Panc1 (cell line): ENCODE results near the gene YAE1. TPM values are rescaled to one million over a fixed set of nuclear protein-coding genes. Genes with fewer than 3 reads are reported as not detected.

Experiments
- ATAC-seq: fragments of 200-7000 bp; cut with Tn5 transposase; 2 replicates; pipeline ENCODE4 v1.9.1; 2020; ENCODE audit warnings: mild to moderate bottlenecking, moderate library complexity
- BruUV-seq: library from RNA; stranded (reverse); fragments of 400-500 nt; replicated peaks from 2 replicates; lab custom pipeline; 2021; lab: Mats Ljungman, UMichigan
- CTCF ChIA-PET: fragments of 300-600 bp; sonication (Branson Sonifier 250); formaldehyde crosslinking; loops from one replicate; lab custom pipeline; 2022; ENCODE audit warnings: antibody characterized with exemption; lab: Charles Lee
- POLR2A ChIA-PET: fragments of 300-600 bp; sonication (Branson Sonifier 250); formaldehyde crosslinking; loops from one replicate; lab custom pipeline; 2022; ENCODE audit warnings: antibody characterized with exemption; lab: Charles Lee
- DNase-seq: peaks from one replicate; pipeline ENCODE4 v3.0.0-alpha.2; 2010; ENCODE audit warnings: low read depth, low spot score
- H3K27ac ChIP-seq: 2 replicates; pipeline ENCODE4 v1.5.1; 2011; ENCODE audit warnings: mild to moderate bottlenecking, low read length, inconsistent platforms
- H3K27me3 ChIP-seq: fragments of 200-500 bp; sonication (Bioruptor generic); 2 replicates; pipeline ENCODE4 v1.6.0; 2014; ENCODE audit warnings: low read length, inconsistent platforms; ENCODE audit not compliant: control insufficient read depth, insufficient read depth
- H3K36me3 ChIP-seq: fragments of 200-500 bp; sonication (Bioruptor generic); 2 replicates; pipeline ENCODE4 v1.5.1; 2014; ENCODE audit warnings: inconsistent platforms, mild to moderate bottlenecking, low read length, moderate library complexity; ENCODE audit not compliant: control insufficient read depth, insufficient read depth
- H3K4me1 ChIP-seq: 2 replicates; pipeline ENCODE4 v1.5.1; 2011; ENCODE audit warnings: inconsistent platforms, mild to moderate bottlenecking, low read length, moderate library complexity; ENCODE audit not compliant: control insufficient read depth, insufficient read depth
- H3K4me3 ChIP-seq, 2 experiments: 2 replicates each; pipeline ENCODE4 v1.5.1; 2011 to 2012; ENCODE audit warnings: low read depth in 2 of 2, low read length in 2 of 2, mild to moderate bottlenecking in 2 of 2, inconsistent platforms in 1 of 2, moderate library complexity in 1 of 2
- H3K9me3 ChIP-seq: fragments of 200-500 bp; sonication (Bioruptor generic); 2 replicates; pipeline ENCODE4 v1.5.1; 2014; ENCODE audit warnings: low read depth, mild to moderate bottlenecking, inconsistent platforms, low read length, moderate library complexity; ENCODE audit not compliant: control insufficient read depth, insufficient read depth
- POLR2AphosphoS5 ChIP-seq: IDR thresholded peaks from 2 replicates; pipeline ENCODE4 v1.6.1; 2012; ENCODE audit warnings: mild to moderate bottlenecking, low read depth, low read length, moderate library complexity
- SIN3A ChIP-seq: IDR thresholded peaks from 2 replicates; pipeline ENCODE4 v1.6.1; 2012; ENCODE audit warnings: low read depth, mild to moderate bottlenecking, low read length, moderate library complexity, borderline replicate concordance; ENCODE audit not compliant: insufficient read depth
- TCF7L2 ChIP-seq: IDR thresholded peaks from 2 replicates; pipeline ENCODE4 v1.6.1; 2011; ENCODE audit warnings: mild to moderate bottlenecking, low read depth, low read length, inconsistent platforms
- in situ Hi-C: cut with HindIII; loops from 2 replicates; pipeline ENCODE4 v1.10.0; 2016; ENCODE audit warnings: low sequenced_read_pairs, low pct_unique_long_range_greater_than_20kb
- intact Hi-C: fragments of 100-400 bp; cut with micrococcal nuclease; formaldehyde crosslinking; loops from one replicate; pipeline ENCODE4 v1.10.0; 2022; ENCODE audit not compliant: unreplicated experiment
- total RNA-seq: library from RNA; stranded (reverse); gene quantifications from one replicate; pipeline ENCODE4 v1.2.1, GENCODE V29; 2021; ENCODE audit not compliant: unreplicated experiment
- TF ChIP-seq, protein P1 (sequence below): fragments of 450-650 bp; IDR thresholded peaks from 2 replicates; pipeline ENCODE4 v1.5.1; 2017; ENCODE audit warnings: mild to moderate bottlenecking
- TF ChIP-seq, protein P2 (sequence below), 2 experiments: IDR thresholded peaks; 2 replicates each; pipeline ENCODE4 v1.6.1; 2011 to 2012; ENCODE audit warnings: low read depth in 2 of 2, control low read depth in 1 of 2, low read length in 1 of 2, mild to moderate bottlenecking in 1 of 2, moderate library complexity in 1 of 2; ENCODE audit not compliant: insufficient read depth in 1 of 2

The YAE1 gene
- total RNA-seq, 1 experiment from 2014 or later = 20.1 TPM

DNA sequence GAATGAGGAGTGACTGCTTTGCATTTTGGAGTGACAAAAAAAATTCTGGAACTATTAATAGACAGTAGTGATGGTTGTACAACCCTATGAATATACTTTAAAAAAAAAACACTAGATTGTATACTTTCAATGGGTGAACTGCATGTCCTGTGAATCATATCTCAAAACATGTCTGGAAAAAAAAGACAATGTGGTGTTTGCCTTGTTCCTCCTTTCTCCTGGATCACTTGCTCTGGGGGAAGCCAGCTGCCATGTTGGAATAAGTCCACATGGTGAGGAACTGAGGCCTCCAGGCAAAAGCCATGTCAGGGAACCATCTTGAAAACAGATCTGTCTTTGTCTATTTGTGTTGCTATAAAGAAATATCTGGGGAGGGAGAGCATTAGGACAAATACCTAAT, 39.5 kb upstream of the YAE1 start:
- CTCF ChIA-PET = no interaction called here
- BruUV-seq = no TSS peak
- in situ Hi-C loops = no loop called here

DNA sequence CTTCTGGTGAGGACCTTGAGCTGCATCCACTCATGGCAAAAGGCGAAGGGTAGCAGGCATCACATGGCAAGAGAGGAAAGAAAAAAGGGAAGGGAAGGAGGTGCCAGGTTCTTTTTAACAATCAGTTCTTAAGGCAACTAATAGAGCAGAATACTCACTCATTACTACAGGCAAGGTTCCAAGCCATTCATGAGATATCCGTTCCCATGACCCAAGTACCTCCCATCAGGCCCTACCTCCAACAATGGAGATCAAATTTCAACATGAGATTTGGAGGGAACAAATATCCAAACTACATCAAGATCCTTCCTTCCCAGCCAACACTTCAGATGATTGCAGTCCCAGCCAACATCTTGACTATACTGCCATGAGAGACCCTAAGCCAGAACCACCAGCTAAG, 38.9 kb upstream of the YAE1 start:
- H3K9me3 ChIP-seq = no peaks in the 10 kb centered on the region
- no TSS peak for BruUV-seq

More for the DNA sequence above, 39.5 kb upstream of the YAE1 start:
- H3K9me3 ChIP-seq = no peaks in the 10 kb centered on the region
- H3K4me1 ChIP-seq = no peaks in the 10 kb centered on the region
- no peaks in the 10 kb centered on the region for H3K36me3 ChIP-seq
- DNase-seq (no peak), ATAC-seq (no peak)
- no peaks in the 10 kb centered on the region for H3K27me3 ChIP-seq
- TF ChIP-seq SIN3A (no peak), POLR2AphosphoS5 (no peak), TCF7L2 (no peak)
- TF ChIP-seq, protein P1, sequence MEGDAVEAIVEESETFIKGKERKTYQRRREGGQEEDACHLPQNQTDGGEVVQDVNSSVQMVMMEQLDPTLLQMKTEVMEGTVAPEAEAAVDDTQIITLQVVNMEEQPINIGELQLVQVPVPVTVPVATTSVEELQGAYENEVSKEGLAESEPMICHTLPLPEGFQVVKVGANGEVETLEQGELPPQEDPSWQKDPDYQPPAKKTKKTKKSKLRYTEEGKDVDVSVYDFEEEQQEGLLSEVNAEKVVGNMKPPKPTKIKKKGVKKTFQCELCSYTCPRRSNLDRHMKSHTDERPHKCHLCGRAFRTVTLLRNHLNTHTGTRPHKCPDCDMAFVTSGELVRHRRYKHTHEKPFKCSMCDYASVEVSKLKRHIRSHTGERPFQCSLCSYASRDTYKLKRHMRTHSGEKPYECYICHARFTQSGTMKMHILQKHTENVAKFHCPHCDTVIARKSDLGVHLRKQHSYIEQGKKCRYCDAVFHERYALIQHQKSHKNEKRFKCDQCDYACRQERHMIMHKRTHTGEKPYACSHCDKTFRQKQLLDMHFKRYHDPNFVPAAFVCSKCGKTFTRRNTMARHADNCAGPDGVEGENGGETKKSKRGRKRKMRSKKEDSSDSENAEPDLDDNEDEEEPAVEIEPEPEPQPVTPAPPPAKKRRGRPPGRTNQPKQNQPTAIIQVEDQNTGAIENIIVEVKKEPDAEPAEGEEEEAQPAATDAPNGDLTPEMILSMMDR = no peak
- TF ChIP-seq, protein P2, sequence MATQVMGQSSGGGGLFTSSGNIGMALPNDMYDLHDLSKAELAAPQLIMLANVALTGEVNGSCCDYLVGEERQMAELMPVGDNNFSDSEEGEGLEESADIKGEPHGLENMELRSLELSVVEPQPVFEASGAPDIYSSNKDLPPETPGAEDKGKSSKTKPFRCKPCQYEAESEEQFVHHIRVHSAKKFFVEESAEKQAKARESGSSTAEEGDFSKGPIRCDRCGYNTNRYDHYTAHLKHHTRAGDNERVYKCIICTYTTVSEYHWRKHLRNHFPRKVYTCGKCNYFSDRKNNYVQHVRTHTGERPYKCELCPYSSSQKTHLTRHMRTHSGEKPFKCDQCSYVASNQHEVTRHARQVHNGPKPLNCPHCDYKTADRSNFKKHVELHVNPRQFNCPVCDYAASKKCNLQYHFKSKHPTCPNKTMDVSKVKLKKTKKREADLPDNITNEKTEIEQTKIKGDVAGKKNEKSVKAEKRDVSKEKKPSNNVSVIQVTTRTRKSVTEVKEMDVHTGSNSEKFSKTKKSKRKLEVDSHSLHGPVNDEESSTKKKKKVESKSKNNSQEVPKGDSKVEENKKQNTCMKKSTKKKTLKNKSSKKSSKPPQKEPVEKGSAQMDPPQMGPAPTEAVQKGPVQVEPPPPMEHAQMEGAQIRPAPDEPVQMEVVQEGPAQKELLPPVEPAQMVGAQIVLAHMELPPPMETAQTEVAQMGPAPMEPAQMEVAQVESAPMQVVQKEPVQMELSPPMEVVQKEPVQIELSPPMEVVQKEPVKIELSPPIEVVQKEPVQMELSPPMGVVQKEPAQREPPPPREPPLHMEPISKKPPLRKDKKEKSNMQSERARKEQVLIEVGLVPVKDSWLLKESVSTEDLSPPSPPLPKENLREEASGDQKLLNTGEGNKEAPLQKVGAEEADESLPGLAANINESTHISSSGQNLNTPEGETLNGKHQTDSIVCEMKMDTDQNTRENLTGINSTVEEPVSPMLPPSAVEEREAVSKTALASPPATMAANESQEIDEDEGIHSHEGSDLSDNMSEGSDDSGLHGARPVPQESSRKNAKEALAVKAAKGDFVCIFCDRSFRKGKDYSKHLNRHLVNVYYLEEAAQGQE (IDR thresholded peaks at IDR 0.05; ENCODE audit: insufficient read depth in 1 of 2, low read depth in 2 of 2, low read length in 1 of 2) = no peak
- no peak overlapping the region for H3K4me3 ChIP-seq
- H3K27ac ChIP-seq = no peak overlapping the region
- intact Hi-C loops = loop anchor here (10.0 kb wide), 1 partner anchor 1132 kb away; no protein-coding TSS in a partner anchor
- POLR2A ChIA-PET = no interaction called here

More for the DNA sequence above, 38.9 kb upstream of the YAE1 start:
- Histone ChIP-seq H3K27me3 (no peaks in the 10 kb centered on the region), H3K4me3 (no peak overlapping the region), H3K4me1 (no peaks in the 10 kb centered on the region), H3K36me3 (no peaks in the 10 kb centered on the region), H3K27ac (no peak overlapping the region)
- ChIA-PET POLR2A (no interaction called here), CTCF (no interaction called here)
- TF ChIP-seq TCF7L2 (no peak), SIN3A (no peak), POLR2AphosphoS5 (no peak)
- TF ChIP-seq, protein P1 = no peak
- intact Hi-C loops = loop anchor here (10.0 kb wide), 1 partner anchor 1132 kb away; no protein-coding TSS in a partner anchor
- DNase-seq (no peak), ATAC-seq (no peak)
- in situ Hi-C loops = no loop called here
